Measurements from ENCODE around the gene DLG2.

- TF ChIP-seq CTCF (IDR thresholded peaks at IDR 0.05), result no peak
- no peak for TF ChIP-seq POLR2A (IDR thresholded peaks at IDR 0.05)
Observed at GRCh38 chr11:83715927-83716535, 1911.1 kb downstream of the DLG2 start.
